ENCODE data around the gene ERC2.

The ERC2 gene

GRCh38 chr3:55899887-55900286, 568.4 kb downstream of the ERC2 start:
- H3K9ac ChIP-seq = no peak overlapping the region
- H2AFZ ChIP-seq = no peak overlapping the region
- no peaks in the 10 kb centered on the region for H3K36me3 ChIP-seq (ENCODE audit: control insufficient read depth, insufficient read depth, low read length)
- no peaks in the 10 kb centered on the region for H3K4me1 ChIP-seq
- no peaks in the 10 kb centered on the region for H3K27me3 ChIP-seq (ENCODE audit: control insufficient read depth, insufficient read depth, low read length)
- no peak for TF ChIP-seq CTCF (IDR thresholded peaks at IDR 0.05)
- no peaks in the 10 kb centered on the region for H3K79me2 ChIP-seq
- no peak overlapping the region for H3K4me3 ChIP-seq (ENCODE audit: low read depth, low read length)
- H3K27ac ChIP-seq = no peak overlapping the region
- H3K9me3 ChIP-seq (ENCODE audit: control insufficient read depth, low read length) = no peaks in the 10 kb centered on the region
- no peak overlapping the region for H3K4me2 ChIP-seq (ENCODE audit: low read length)

GRCh38 chr3:55897573-55898224, 570.6 kb downstream of the ERC2 start:
- H3K36me3 ChIP-seq (ENCODE audit: control insufficient read depth, insufficient read depth, low read length) = no peaks in the 10 kb centered on the region
- no peak overlapping the region for H3K27ac ChIP-seq
- H3K4me2 ChIP-seq (ENCODE audit: low read length) = no peak overlapping the region
- no peak overlapping the region for H2AFZ ChIP-seq
- H3K9me3 ChIP-seq (ENCODE audit: control insufficient read depth, low read length) = no peaks in the 10 kb centered on the region
- no peak overlapping the region for H3K4me3 ChIP-seq (ENCODE audit: low read depth, low read length)
- no peaks in the 10 kb centered on the region for H3K27me3 ChIP-seq (ENCODE audit: control insufficient read depth, insufficient read depth, low read length)
- no peak overlapping the region for H3K9ac ChIP-seq
- no peaks in the 10 kb centered on the region for H3K4me1 ChIP-seq
- peak; percentile 12 for TF ChIP-seq CTCF (IDR thresholded peaks at IDR 0.05)
- no peaks in the 10 kb centered on the region for H3K79me2 ChIP-seq

- H3K27me3 ChIP-seq (ENCODE audit: control insufficient read depth, insufficient read depth, low read length) = no peaks in the 10 kb centered on the region
- H3K4me1 ChIP-seq = no peaks in the 10 kb centered on the region
- no peak for TF ChIP-seq CTCF (IDR thresholded peaks at IDR 0.05)
- H3K79me2 ChIP-seq = no peaks in the 10 kb centered on the region
- H2AFZ ChIP-seq = no peak overlapping the region
- no peak overlapping the region for H3K27ac ChIP-seq
- H3K9me3 ChIP-seq (ENCODE audit: control insufficient read depth, low read length) = no peaks in the 10 kb centered on the region
- H3K4me2 ChIP-seq (ENCODE audit: low read length) = no peak overlapping the region
- no peak overlapping the region for H3K4me3 ChIP-seq (ENCODE audit: low read depth, low read length)
- H3K36me3 ChIP-seq (ENCODE audit: control insufficient read depth, insufficient read depth, low read length) = no peaks in the 10 kb centered on the region
- H3K9ac ChIP-seq = no peak overlapping the region
Observed at GRCh38 chr3:55895897-55896566, 572.2 kb downstream of the ERC2 start.

GRCh38 chr3:55894605-55895004, 573.7 kb downstream of the ERC2 start:
- Histone ChIP-seq H3K4me3 (ENCODE audit: low read depth, low read length) (no peak overlapping the region), H3K36me3 (ENCODE audit: control insufficient read depth, insufficient read depth, low read length) (no peaks in the 10 kb centered on the region), H3K9ac (no peak overlapping the region), H3K4me1 (no peaks in the 10 kb centered on the region), H3K27ac (no peak overlapping the region), H3K27me3 (ENCODE audit: control insufficient read depth, insufficient read depth, low read length) (no peaks in the 10 kb centered on the region), H3K9me3 (ENCODE audit: control insufficient read depth, low read length) (no peaks in the 10 kb centered on the region), H3K79me2 (no peaks in the 10 kb centered on the region), H3K4me2 (ENCODE audit: low read length) (no peak overlapping the region), H2AFZ (no peak overlapping the region)
- no peak for TF ChIP-seq CTCF (IDR thresholded peaks at IDR 0.05)
